GM18951 (cell line): ENCODE data around the gene CLCNKB.
"Not testable (repeated sequence)": the region's sequence is repeated elsewhere in the genome, so short reads cannot be mapped to it uniquely, and the experiment has no call there.

Experiments
- POLR2A ChIP-seq: IDR thresholded peaks from 4 replicates; pipeline ENCODE4 v1.6.1; 2011; ENCODE audit warnings: mild to moderate bottlenecking; ENCODE audit not compliant: insufficient read length, insufficient read depth; ENCODE audit errors: extremely low read depth
- in situ Hi-C: fragments of 300-500 bp; cut with MboI; formaldehyde crosslinking; loops from one replicate; pipeline ENCODE4 v1.12.0; 2022; ENCODE audit warnings: low sequenced_read_pairs, mixed read lengths, inconsistent platforms; ENCODE audit not compliant: unreplicated experiment

CLCNKB gene

DNA sequence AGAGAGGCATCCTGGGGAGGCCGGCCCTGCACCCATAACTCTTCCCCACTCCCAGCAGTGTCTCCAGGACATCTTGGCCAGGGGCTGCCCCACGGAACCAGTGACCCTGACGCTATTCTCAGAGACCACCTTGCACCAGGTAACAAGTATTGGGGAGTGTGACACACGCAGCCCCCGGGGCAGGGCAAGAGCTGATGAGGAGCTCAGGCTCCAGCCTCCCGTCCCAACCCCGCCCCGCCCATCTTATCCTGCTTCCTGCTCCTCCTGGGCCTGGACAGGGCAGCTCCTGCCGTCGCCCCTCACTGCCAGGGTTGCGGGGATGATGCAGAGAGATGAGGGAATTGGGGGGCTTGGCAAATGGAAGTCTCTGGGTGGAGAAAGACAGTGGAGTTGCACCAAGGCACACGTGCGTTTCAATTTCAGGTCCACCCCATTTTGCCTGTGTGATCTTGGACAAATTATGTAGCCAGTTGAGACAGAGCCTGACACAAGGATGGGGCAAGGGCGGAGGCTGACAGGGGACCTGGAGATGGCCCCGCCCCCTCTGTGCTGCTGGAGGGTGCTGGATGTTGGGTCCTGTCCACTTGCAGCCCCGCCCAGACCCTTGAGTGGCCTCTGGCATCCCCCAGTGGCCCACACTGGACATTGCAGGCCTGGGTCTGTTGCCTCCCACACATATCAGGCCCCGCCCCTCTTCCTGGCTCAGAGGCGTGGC is 11.0 kb upstream of the CLCNKB start:
- no peak for TF ChIP-seq POLR2A

DNA sequence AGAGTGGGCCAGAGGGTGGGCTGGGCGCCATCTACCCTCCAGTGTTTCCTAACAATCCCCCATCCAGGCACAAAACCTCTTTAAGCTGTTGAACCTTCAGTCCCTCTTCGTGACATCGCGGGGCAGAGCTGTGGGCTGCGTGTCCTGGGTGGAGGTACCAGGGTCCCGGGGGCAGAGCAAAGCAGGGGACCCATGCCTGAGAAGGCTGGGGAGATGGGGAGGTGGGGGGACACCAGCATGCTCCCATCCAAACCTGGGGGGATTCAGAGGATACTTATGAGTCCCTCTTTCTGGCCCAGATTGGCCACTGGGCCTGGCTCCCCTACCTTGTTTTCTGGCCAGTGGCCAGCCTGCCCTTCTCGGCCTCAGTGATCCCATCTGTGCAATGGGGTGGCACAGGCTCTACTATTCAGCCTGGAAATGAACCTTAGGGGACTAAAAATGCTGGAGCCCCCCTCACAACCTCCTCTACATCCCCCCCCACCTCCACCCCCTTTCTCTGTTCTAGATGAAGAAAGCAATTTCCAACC is 10.4 kb upstream of the CLCNKB start:
- in situ Hi-C loops, result not testable (repeated sequence)

More for the DNA sequence above, 11.0 kb upstream of the CLCNKB start:
- in situ Hi-C loops, result no loop called here

DNA sequence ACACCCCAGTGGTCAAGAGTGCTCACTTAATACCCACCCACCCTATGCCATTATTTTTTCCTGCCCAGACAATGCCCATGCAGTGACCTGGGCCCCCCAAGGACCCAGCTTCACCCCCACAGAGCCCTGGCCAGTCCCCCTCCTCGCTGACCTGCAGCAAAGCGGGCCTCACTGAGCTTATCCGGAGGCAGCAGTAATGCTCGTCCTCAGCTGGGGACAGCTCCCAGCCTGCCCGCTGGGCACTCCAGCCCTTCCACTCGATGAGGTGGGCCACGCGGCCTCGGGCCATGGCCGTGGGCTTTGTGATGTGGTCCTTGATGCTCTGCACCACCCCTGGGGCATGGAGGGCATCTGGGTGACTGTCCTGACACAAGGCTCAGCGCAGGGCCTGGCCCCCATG is 7.1 kb upstream of the CLCNKB start:
- in situ Hi-C loops, result not testable (repeated sequence)

DNA sequence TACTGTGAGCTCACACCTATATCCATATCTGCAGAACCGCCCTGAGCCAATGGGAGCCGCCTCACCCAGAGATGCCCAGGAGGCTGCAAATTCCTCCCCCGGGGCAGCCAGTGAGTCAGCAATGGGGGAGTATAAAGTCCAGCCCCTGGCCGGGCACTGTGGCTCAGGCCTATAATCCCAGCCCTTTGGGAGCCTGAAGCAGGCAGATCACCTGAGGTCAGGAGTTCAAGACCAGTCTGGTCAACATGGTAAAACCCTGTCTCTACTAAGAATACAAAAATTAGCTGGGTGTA is 5.0 kb upstream of the CLCNKB start:
- in situ Hi-C loops, result no loop called here
- TF ChIP-seq POLR2A, result no peak

DNA sequence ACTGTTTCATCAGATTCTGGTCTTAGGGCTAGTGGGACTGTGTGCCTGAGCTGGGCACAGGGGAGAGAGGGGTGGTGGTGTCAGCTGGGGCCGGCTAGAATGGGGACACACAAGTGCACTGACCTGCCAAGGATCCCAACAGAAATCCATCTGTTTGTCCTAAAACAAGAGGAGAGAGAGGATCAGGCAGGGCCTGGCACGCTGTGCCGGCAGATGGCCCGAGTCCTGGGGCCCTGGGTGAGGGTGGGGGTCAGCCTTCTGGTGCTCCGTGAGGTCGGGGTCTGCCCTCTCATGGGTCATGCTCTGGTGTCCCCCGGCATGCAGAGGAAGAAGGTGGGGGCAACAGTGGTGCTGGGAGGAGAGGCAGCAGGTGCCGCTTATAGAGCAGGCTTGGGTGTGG is 3.7 kb upstream of the CLCNKB start:
- in situ Hi-C loops, result not testable (repeated sequence)

DNA sequence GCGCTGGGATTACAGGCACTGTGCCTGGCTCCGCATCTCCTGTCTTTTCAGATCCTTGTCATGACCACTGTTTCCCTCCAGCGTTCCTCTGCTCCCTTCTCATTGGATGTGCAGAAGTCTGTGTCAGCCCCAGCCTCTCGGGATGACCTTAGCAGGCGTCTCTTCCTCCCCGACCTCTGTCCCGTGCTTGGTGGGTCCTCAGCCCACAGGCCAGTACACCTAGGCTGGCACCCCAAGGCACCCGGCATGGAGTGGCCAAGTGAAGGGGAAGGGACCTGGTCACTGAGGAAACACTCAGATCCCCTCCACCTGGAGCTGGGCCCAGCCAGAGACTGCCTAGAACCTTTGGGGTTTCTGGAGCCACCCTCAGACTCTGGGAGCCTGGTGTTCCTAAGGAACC is 2.4 kb upstream of the CLCNKB start:
- TF ChIP-seq POLR2A, result no peak
- in situ Hi-C loops, result no loop called here

DNA sequence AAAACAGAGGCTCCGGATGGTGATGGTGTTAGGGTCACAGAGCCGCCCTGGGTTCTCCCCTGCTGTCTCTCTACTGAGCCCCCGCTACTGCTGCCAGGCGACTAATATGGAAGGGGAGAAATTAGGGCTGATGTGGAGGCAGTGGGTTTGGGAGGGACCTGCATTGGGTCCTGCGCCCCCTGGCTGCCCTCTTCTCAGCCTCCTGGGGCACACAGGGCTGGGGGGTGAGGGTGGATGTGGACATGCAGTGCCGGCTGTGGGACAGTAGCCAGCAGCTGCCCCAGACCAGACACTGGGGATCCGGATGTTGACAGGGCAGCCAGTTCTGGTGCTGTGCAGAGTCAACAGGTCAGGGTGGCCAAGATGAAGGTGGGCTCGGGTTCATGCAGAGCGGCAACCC is 1.5 kb upstream of the CLCNKB start:
- TF ChIP-seq POLR2A, result no peak
- in situ Hi-C loops, result no loop called here

DNA sequence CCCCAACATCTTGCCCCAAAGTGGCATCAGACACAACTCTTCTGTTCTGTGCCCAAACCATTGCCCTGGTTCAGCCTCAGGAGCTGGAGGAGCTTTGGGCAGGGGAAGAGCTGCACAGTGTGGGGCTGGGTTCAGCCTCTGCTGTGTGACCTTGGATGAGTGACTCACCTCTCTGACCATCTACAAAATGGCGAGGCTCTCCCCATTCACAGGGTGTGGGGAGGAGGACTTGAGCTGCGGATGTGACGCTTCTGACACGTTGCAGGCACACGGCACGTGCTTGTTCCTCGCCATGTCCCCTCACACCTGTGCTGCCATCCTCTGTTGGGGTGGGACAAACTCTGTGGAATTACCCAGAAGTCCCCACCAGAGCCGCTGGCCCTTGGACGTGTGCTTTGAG is 928 bp upstream of the CLCNKB start:
- in situ Hi-C loops, result not testable (repeated sequence)

DNA sequence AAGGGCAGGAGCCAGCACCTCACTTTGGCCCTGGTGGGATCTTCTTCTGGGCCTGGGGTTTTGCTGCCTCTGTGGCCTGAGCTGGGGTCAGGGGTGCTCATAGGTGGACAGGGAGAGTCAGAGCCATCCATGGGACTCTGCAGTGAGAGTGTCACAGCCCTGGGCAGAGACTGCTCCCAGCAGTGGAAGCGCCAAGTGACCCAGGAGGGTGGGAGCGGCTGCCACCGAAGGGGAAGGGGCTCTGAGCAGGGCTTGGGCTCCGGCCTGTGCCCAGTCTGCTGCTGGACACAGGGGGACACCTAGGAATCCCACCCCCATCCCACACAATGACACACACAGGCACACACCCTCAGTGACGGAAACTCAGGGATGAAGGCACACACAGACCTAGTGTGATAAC is 368 bp downstream of the CLCNKB start:
- no peak for TF ChIP-seq POLR2A
- in situ Hi-C loops, result no loop called here

DNA sequence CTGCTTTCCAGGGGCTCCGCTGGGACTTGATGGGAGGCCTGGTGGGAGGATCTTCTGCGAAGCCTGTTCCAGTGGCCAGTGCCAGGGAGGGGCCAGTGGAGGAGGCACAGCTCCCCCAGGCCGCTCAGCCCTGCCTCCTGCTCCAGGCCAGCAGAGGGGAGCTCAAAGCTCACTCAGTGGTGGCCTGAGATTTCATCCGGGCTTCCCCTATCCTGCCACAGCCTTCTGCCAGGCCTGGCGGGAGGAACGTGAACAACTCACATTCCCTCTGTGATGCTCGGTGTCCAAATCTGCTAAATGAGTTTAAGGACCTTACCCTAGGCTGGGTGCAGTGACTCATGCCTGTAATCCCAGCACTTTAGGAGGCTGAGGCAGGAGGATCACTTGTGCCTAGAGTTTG is 3.3 kb downstream of the CLCNKB start:
- in situ Hi-C loops, result no loop called here
- no peak for TF ChIP-seq POLR2A

DNA sequence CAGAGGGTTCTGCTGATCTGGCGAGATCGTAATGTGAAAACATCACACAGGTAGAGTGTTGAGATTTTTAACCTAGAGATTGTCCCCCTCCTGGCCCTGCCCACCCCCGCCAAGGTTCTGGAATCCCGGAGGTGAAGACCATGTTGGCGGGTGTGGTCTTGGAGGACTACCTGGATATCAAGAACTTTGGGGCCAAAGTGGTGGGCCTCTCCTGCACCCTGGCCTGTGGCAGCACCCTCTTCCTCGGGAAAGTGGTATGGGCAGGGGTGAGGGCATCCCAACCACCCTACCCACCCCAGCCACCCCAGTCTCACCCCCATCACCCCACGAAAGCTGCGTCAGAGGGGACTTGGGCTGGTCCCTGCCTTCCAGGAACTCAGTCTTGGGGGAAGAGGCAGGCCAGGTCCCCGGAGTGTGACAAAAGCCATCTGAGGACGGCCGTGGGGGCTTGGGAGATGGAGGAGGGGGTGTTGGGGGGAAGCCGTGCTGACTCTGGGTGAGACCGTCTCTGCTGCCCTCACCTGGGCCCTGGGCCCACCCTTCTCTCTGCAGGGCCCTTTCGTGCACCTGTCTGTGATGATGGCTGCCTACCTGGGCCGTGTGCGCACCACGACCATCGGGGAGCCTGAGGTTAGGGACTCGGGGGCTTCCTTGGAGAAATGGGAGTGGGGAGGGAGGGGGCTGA is 4.4 kb downstream of the CLCNKB start:
- TF ChIP-seq POLR2A, result no peak
- in situ Hi-C loops, result no loop called here

DNA sequence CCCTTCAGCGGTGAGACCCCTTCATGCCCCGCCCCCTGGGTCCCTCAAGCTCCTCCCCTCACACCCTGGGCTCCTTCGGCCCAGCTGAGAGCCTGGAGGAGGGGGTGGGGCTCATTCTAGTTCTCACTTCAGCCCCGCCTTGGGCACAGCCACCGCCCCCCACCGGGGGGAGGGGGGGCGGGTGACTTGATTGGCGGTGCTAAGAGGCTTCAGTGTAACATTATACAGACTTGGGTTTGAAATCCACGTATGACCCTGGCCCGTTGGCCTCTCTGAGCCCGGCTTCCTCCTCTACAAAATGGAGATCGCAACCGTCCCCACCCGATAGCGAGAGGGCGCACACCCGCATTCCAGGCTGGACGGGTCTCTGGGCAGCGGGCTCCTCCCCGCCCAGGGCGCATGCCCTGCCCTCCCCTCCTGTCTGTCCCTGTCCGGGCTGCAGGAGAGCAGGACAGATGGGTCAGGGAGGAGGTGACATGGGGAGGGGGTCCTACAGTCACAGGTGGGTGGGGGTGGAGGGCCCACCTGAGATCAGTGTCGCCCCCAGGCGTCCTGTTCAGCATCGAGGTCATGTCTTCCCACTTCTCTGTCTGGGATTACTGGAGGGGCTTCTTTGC is 5.1 kb downstream of the CLCNKB start:
- in situ Hi-C loops, result no loop called here
- TF ChIP-seq POLR2A, result no peak

DNA sequence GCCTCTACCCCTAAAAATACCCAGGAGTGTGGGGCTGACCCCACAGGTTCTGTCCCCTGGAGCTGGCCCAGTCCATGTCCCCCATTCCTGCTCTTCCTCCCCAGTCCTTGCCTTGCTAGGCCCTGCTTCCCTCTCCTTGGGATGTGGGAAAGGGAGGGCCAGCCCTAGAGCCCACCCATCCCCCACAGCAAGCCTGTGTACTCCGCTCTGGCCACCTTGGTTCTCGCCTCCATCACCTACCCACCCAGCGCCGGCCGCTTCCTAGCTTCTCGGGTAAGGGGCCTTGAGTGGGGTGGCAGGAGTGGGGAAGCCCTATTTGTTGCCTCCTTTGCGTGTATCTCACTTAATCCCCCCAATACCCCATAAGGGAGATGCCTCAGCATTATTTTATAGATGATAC is 6.7 kb downstream of the CLCNKB start:
- no peak for TF ChIP-seq POLR2A
- in situ Hi-C loops, result no loop called here

DNA sequence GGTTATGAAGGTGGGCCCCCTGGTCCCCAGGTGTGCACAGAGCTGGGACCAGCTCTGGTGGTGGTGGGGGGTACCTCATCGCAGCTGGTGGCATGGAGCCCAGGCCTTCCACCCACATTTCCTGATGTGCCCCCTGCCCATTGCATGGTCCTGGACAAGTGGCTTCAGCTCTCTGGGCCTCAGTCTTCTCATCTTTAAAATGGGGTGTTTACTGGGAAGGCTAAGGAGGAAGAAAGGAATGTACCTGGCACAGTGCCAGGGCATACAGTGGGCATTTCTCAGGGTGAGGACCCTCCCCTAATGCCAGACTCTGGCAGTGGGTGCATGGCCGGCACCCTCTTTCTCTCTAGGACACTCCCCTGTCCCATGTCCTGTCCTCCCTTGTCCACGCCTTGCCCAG is 7.5 kb downstream of the CLCNKB start:
- in situ Hi-C loops, result no loop called here
- TF ChIP-seq POLR2A, result no peak

DNA sequence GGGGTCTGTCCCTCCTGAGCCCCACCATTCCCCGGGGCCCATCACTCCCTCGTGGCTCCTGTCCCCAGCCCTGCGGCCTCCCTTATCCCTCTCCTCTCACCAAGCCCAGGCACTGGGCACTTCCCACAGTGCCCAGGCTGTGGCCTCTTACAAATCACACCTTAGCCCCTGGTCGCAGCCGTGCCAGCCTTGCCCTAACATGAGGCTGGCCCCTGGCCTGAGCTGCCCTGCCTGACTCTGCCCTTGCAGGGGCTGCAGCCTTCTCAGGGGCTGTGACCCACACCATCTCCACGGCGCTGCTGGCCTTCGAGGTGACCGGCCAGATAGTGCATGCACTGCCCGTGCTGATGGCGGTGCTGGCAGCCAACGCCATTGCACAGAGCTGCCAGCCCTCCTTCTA is 8.4 kb downstream of the CLCNKB start:
- in situ Hi-C loops, result not testable (repeated sequence)
